Fibroblast of lung (primary cell): ENCODE results near the gene SLC26A8.

Experiments
- CTCF ChIP-seq, 2 donors: IDR thresholded peaks in 1 of 2; conservative IDR thresholded peaks in 1 of 2; 1 replicate in 1 of 2; 2 replicates in 1 of 2; pipeline ENCODE4 v1.5.1; 2011 to 2012; ENCODE audit warnings: low read length in 2 of 2, control low read depth in 1 of 2, inconsistent platforms in 1 of 2, low read depth in 1 of 2, mild to moderate bottlenecking in 1 of 2
- EZH2 ChIP-seq: IDR thresholded peaks from 2 replicates; pipeline ENCODE4 v1.5.1; 2012; ENCODE audit warnings: low read length, control low read depth, mild to moderate bottlenecking; ENCODE audit errors: missing control alignments

GRCh38 chr6:35943390-35943789, 81.1 kb downstream of the SLC26A8 start:
- TF ChIP-seq EZH2: no peak
- TF ChIP-seq CTCF (conservative IDR thresholded peaks at IDR 0.05 in 1 of 2, IDR thresholded peaks at IDR 0.05 in 1 of 2; ENCODE audit: low read depth in 1 of 2, low read length in 2 of 2): no peak
